Neuron (in vitro differentiated cells): ENCODE measurements around the gene PDXDC1.
"Not testable (repeated sequence)": the region's sequence is repeated elsewhere in the genome, so short reads cannot be mapped to it uniquely, and the experiment has no call there.

Experiments
- H2AFZ ChIP-seq: one replicate; pipeline ENCODE4 v1.6.1; 2013; ENCODE audit warnings: low read depth, mild to moderate bottlenecking, inconsistent platforms, low read length, moderate library complexity
- H3K27me3 ChIP-seq: one replicate; pipeline ENCODE4 v1.6.1; 2013; ENCODE audit warnings: low read length; ENCODE audit not compliant: insufficient read depth
- H3K36me3 ChIP-seq: one replicate; pipeline ENCODE4 v1.6.1; 2013; ENCODE audit warnings: low read length; ENCODE audit not compliant: insufficient read depth
- H3K4me1 ChIP-seq: one replicate; pipeline ENCODE4 v1.6.1; 2013; ENCODE audit warnings: low read length; ENCODE audit not compliant: insufficient read depth
- H3K4me3 ChIP-seq: 2 replicates; pipeline ENCODE4 v1.5.1; 2013; ENCODE audit warnings: mild to moderate bottlenecking, low read length, moderate library complexity
- H3K9me3 ChIP-seq: one replicate; pipeline ENCODE4 v1.6.1; 2013; ENCODE audit warnings: low read length

Gene PDXDC1

GRCh38 chr16:15015671-15016070 lies 40.8 kb downstream of the PDXDC1 start:
- not testable (repeated sequence) for H3K9me3 ChIP-seq, H3K4me1 ChIP-seq, H3K4me3 ChIP-seq, H3K27me3 ChIP-seq, H2AFZ ChIP-seq
- peaks cover 27% of the 10 kb centered on the region for H3K36me3 ChIP-seq

- not testable (repeated sequence) for H2AFZ ChIP-seq, H3K27me3 ChIP-seq, H3K9me3 ChIP-seq, H3K4me3 ChIP-seq, H3K4me1 ChIP-seq
- peaks cover 25% of the 10 kb centered on the region for H3K36me3 ChIP-seq
Measured at GRCh38 chr16:15016354-15016753, 41.5 kb downstream of the PDXDC1 start.

GRCh38 chr16:15016951-15017580 lies 42.2 kb downstream of the PDXDC1 start:
- not testable (repeated sequence) for H2AFZ ChIP-seq, H3K9me3 ChIP-seq, H3K27me3 ChIP-seq, H3K4me3 ChIP-seq, H3K4me1 ChIP-seq
- peaks cover 25% of the 10 kb centered on the region for H3K36me3 ChIP-seq

GRCh38 chr16:15021429-15021828 lies 46.6 kb downstream of the PDXDC1 start:
- H3K4me1 ChIP-seq, H3K4me3 ChIP-seq, H3K9me3 ChIP-seq, H2AFZ ChIP-seq, H3K27me3 ChIP-seq: not testable (repeated sequence)
- peaks cover 52% of the 10 kb centered on the region for H3K36me3 ChIP-seq

- not testable (repeated sequence) for H2AFZ ChIP-seq, H3K4me3 ChIP-seq, H3K9me3 ChIP-seq, H3K27me3 ChIP-seq, H3K4me1 ChIP-seq
- H3K36me3 ChIP-seq, result peaks cover 49% of the 10 kb centered on the region
Measured at GRCh38 chr16:15022194-15022593, 47.4 kb downstream of the PDXDC1 start.

- not testable (repeated sequence) for H3K4me3 ChIP-seq, H3K9me3 ChIP-seq, H3K4me1 ChIP-seq, H3K27me3 ChIP-seq, H2AFZ ChIP-seq
- H3K36me3 ChIP-seq, result peaks cover 51% of the 10 kb centered on the region
Measured at GRCh38 chr16:15023381-15024077, 48.7 kb downstream of the PDXDC1 start.

GRCh38 chr16:15024858-15025199 lies 50.0 kb downstream of the PDXDC1 start:
- peaks cover 50% of the 10 kb centered on the region for H3K36me3 ChIP-seq
- not testable (repeated sequence) for H3K9me3 ChIP-seq, H3K27me3 ChIP-seq, H2AFZ ChIP-seq, H3K4me3 ChIP-seq, H3K4me1 ChIP-seq

- not testable (repeated sequence) for H3K27me3 ChIP-seq, H2AFZ ChIP-seq, H3K4me3 ChIP-seq, H3K4me1 ChIP-seq, H3K9me3 ChIP-seq
- H3K36me3 ChIP-seq, result peaks cover 51% of the 10 kb centered on the region
Measured at GRCh38 chr16:15025234-15025951, 50.6 kb downstream of the PDXDC1 start.

GRCh38 chr16:15027051-15027450 lies 52.2 kb downstream of the PDXDC1 start:
- not testable (repeated sequence) for H3K27me3 ChIP-seq, H3K9me3 ChIP-seq, H3K4me3 ChIP-seq, H2AFZ ChIP-seq, H3K4me1 ChIP-seq
- H3K36me3 ChIP-seq, result peaks cover 52% of the 10 kb centered on the region

GRCh38 chr16:15027503-15028344 lies 52.9 kb downstream of the PDXDC1 start:
- H3K27me3 ChIP-seq, H3K9me3 ChIP-seq: not testable (repeated sequence)
- H3K36me3 ChIP-seq, result peaks cover 53% of the 10 kb centered on the region

GRCh38 chr16:15028345-15028715 lies 53.5 kb downstream of the PDXDC1 start:
- H3K36me3 ChIP-seq, result peaks cover 53% of the 10 kb centered on the region
- not testable (repeated sequence) for H3K9me3 ChIP-seq, H3K4me3 ChIP-seq, H2AFZ ChIP-seq, H3K4me1 ChIP-seq, H3K27me3 ChIP-seq

More at GRCh38 chr16:15027503-15028344, 52.9 kb downstream of the PDXDC1 start:
- H3K4me3 ChIP-seq, H3K4me1 ChIP-seq, H2AFZ ChIP-seq: not testable (repeated sequence)

GRCh38 chr16:15028801-15029698 lies 54.2 kb downstream of the PDXDC1 start:
- peaks cover 55% of the 10 kb centered on the region for H3K36me3 ChIP-seq
- not testable (repeated sequence) for H3K27me3 ChIP-seq, H2AFZ ChIP-seq, H3K9me3 ChIP-seq, H3K4me3 ChIP-seq, H3K4me1 ChIP-seq
